ENCODE measurements around the gene FAM118A.

DNA sequence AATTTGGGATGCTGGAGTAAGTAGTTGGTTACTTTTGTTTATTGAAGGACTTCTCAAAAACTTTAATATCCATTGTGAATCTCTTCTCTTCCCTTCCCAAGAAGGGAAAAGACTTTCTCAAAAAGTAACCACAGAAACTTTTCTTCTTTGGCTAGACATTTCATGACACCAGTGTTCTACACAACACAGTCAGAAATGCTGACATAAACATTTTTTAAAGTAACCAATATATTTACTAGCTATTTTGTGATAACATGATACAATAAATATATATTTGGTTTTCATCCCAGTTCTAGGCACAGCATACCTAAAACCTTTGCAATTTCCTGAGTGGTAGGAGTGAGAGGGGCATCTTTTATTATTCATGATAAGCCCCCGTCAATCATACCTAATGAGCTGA lies 47.8 kb downstream of the FAM118A start:
- TF ChIP-seq POLR2A (IDR thresholded peaks at IDR 0.05) (no peak), POLR2AphosphoS5 (IDR thresholded peaks at IDR 0.05) (no peak)
- TF ChIP-seq, protein P1, sequence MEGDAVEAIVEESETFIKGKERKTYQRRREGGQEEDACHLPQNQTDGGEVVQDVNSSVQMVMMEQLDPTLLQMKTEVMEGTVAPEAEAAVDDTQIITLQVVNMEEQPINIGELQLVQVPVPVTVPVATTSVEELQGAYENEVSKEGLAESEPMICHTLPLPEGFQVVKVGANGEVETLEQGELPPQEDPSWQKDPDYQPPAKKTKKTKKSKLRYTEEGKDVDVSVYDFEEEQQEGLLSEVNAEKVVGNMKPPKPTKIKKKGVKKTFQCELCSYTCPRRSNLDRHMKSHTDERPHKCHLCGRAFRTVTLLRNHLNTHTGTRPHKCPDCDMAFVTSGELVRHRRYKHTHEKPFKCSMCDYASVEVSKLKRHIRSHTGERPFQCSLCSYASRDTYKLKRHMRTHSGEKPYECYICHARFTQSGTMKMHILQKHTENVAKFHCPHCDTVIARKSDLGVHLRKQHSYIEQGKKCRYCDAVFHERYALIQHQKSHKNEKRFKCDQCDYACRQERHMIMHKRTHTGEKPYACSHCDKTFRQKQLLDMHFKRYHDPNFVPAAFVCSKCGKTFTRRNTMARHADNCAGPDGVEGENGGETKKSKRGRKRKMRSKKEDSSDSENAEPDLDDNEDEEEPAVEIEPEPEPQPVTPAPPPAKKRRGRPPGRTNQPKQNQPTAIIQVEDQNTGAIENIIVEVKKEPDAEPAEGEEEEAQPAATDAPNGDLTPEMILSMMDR (IDR thresholded peaks at IDR 0.05): no peak

Data from stomach (tissue), 4 donors.